ENCODE results near the gene OR1I1.
A peak's percentile ranks its signal among the peaks of the same experiment; 100 is the strongest.

The OR1I1 gene

GRCh38 chr19:15120135-15121026 lies 38.4 kb downstream of the OR1I1 start:
- no peak for DNase-seq

GRCh38 chr19:15122331-15123030 lies 40.5 kb downstream of the OR1I1 start:
- DNase-seq: no peak

- no peak for DNase-seq
Observed at GRCh38 chr19:15123031-15123890, 41.2 kb downstream of the OR1I1 start.

- no peak for DNase-seq
Observed at GRCh38 chr19:15123900-15124299, 41.9 kb downstream of the OR1I1 start.

- peak; percentile 7 for DNase-seq
Observed at GRCh38 chr19:15124572-15125231, 42.7 kb downstream of the OR1I1 start.

GRCh38 chr19:15125232-15126067 lies 43.4 kb downstream of the OR1I1 start:
- peak; percentile 98 for DNase-seq

- no peak for DNase-seq
Observed at GRCh38 chr19:15126131-15126910, 44.3 kb downstream of the OR1I1 start.

- DNase-seq: no peak
Observed at GRCh38 chr19:15128162-15128770, 46.3 kb downstream of the OR1I1 start.

- DNase-seq: peak; percentile 41
Observed at GRCh38 chr19:15129856-15130585, 48.0 kb downstream of the OR1I1 start.

- no peak for DNase-seq
Observed at GRCh38 chr19:15136234-15136954, 54.4 kb downstream of the OR1I1 start.

- DNase-seq: no peak
Observed at GRCh38 chr19:15137777-15138176, 55.8 kb downstream of the OR1I1 start.

GRCh38 chr19:15138427-15138826 lies 56.4 kb downstream of the OR1I1 start:
- no peak for DNase-seq

GRCh38 chr19:15141143-15141542 lies 59.1 kb downstream of the OR1I1 start:
- DNase-seq: no peak

- DNase-seq: no peak
Observed at GRCh38 chr19:15142313-15142712, 60.3 kb downstream of the OR1I1 start.

All from activated naive CD4-positive, alpha-beta T cell treated with Interleukin-2 at 50 U/mL for 16 hours (primary cell).